ENCODE results near the gene PCSK6. TPM values are rescaled to one million over a fixed set of nuclear protein-coding genes. Genes with fewer than 3 reads are reported as not detected.

The PCSK6 gene
- total and polyA plus RNA-seq, 2 of the 8 experiments (the other 6 are each of a cell fraction or from before 2014, with no cell fraction given), result 1.9 to 4.0 TPM

GRCh38 chr15:101320501-101321052 is 168.9 kb downstream of the PCSK6 start (continued):
- TF ChIP-seq CHD7 (IDR thresholded peaks at IDR 0.05; ENCODE audit: insufficient replicate concordance, low read length), result no peak
- TF ChIP-seq POLR2AphosphoS5 (IDR thresholded peaks at IDR 0.05; ENCODE audit: low read depth, low read length), result no peak
- no peak for TF ChIP-seq CHD2 (IDR thresholded peaks at IDR 0.05; ENCODE audit: low read length)
- no peak for TF ChIP-seq BACH1 (IDR thresholded peaks at IDR 0.05; ENCODE audit: low read length)
- no peak for TF ChIP-seq SAP30 (IDR thresholded peaks at IDR 0.05; ENCODE audit: insufficient read depth, insufficient replicate concordance, low read length)
- peak; percentile 90 for TF ChIP-seq CEBPB (IDR thresholded peaks at IDR 0.05; ENCODE audit: low read depth, low read length)
- TF ChIP-seq CBX5 (IDR thresholded peaks at IDR 0.05; ENCODE audit: low read depth, low read length), result no peak
- TF ChIP-seq SP4 (IDR thresholded peaks at IDR 0.05; ENCODE audit: low read length), result no peak
- peak; percentile 66; the same call in 1 of the 2 replicates for TF ChIP-seq CREB1 (IDR thresholded peaks at IDR 0.05)
- peak; percentile 49; the same call in 1 of the 2 replicates for TF ChIP-seq GABPA (IDR thresholded peaks at IDR 0.05; ENCODE audit: borderline replicate concordance, insufficient read depth, low read length)

All from H1 (cell line).